Stimulated activated CD4-positive, alpha-beta T cell treated with anti-CD3 and anti-CD28 coated beads, TNF-alpha, amount 100 ng/mL, for 48 hours (primary cell): ENCODE measurements around the gene TAAR8.
"Not testable (repeated sequence)": the region's sequence is repeated elsewhere in the genome, so short reads cannot be mapped to it uniquely, and the experiment has no call there.

Source experiments
- DNase-seq, 3 donors: peaks; one replicate each; pipeline ENCODE4 v3.0.0-alpha.2; 2020; ENCODE audit warnings: low read depth in 3 of 3

Gene TAAR8, protein sequence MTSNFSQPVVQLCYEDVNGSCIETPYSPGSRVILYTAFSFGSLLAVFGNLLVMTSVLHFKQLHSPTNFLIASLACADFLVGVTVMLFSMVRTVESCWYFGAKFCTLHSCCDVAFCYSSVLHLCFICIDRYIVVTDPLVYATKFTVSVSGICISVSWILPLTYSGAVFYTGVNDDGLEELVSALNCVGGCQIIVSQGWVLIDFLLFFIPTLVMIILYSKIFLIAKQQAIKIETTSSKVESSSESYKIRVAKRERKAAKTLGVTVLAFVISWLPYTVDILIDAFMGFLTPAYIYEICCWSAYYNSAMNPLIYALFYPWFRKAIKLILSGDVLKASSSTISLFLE

DNA sequence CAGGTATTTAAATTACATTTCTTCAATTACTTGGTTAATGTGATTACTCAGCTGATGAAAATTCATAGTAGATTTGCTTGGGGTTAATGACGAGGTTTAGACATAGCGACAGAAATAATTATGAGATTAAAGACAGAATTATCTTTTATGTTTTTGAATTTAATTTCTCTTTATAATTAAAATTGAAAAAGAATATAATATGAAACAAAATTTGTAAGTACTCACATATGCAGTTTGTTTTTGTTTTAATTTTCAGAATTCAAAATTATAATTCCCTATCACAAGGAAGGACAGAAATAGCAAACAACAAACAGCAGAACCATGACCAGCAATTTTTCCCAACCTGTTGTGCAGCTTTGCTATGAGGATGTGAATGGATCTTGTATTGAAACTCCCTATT is at the start of gene TAAR8:
TSS of gene TAAR8 (plus strand) at position 301 of the 400 bp plus-strand sequence. CDS start at position 322, 21 bp downstream.
- no peak for DNase-seq

DNA sequence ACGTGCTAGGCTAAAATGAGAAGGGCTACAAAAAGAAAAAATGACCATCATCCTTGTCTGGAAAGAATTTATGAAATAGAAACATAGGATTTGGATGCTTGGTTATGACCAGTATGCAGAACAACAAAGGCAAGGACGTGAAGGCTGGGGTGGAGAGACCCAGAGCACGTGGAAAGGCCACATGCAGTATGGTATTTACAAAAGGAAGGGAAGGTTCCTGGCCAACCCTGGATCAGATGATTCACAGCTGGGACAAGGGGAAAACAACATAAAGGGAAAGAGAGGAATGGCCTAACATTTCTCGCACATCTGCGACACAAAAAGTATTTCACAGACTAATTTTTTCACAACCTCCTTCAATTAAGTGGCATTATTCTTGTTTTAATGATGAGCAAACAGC is 47.7 kb upstream of the TAAR8 start:
- no peak for DNase-seq

DNA sequence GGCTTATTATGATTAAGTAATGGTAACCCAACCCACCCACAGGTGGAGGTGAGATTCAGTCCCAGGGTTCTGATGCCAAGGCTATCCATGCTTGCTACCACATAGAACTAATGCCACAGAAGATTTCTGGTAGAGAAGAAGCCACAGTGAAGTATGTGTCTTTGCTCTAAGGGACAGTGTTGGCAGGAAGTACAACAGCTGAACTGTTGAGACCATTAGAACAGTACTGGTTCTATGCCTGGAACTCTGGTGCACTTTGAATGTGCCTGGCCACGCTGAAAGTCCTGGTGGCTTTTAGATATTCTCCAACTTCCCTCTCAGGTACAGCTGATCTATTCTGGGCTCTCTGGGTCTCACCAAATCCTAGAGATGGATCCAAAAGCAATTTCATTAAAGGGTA is 47.3 kb upstream of the TAAR8 start:
- DNase-seq: no peak

DNA sequence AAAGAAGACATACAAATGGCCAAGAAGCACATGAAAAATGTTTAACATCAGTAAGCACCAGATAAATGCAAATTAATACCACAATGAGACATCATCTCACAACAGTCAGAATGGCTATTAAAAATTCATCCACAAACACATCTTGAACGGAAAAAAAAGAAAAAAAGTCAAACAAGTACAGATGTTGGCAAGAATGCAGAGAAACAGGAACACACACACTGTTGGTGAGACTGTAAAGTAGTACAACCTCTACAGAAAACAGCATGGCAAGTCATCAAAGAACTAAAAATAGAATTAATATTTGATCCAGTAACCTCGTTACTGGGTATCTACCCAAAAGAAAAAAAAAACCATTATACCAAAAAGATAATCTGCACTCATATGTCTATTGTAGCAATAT is 46.0 kb upstream of the TAAR8 start:
- no peak for DNase-seq

DNA sequence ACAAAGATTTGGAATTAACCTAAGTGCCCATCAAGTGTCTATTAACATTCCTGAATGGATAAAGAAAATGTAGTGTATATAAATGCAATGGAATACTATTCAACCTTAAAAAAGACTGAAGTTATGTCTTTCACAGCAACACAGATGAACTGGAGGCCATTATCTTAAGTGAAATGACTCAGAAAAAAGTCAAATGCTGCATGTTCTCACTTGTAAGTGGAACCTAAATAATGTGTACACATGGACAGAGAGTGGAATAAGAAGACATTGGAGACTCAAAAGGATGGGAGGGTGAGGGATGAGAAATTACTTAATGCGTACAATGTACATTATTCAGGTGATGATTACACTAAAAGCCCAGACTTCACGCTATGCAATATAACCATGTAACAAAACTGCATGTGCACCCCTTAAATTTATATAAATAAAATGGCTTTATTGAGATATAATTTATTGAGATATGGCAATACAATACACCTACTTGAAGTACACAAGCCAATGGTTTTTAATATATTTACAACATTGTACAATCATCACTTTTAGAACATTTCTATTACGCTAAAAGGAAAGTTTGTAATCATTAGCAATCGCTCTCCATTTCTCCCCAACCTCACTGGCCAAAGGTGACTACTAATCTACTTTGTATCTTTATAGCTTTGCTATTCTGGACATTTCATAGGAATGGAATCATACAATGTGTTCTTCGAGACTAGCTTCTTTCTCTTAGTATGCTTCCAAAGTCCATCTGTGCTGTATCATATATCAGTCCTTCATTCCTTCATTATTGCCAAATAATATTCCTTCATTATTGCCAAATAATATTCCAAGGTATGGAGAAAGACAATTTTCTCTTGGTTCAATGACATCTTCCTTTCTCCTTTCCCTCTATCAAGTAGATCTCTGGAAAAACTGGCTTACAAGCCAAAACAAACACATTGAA is 45.3 kb upstream of the TAAR8 start:
- no peak for DNase-seq

DNA sequence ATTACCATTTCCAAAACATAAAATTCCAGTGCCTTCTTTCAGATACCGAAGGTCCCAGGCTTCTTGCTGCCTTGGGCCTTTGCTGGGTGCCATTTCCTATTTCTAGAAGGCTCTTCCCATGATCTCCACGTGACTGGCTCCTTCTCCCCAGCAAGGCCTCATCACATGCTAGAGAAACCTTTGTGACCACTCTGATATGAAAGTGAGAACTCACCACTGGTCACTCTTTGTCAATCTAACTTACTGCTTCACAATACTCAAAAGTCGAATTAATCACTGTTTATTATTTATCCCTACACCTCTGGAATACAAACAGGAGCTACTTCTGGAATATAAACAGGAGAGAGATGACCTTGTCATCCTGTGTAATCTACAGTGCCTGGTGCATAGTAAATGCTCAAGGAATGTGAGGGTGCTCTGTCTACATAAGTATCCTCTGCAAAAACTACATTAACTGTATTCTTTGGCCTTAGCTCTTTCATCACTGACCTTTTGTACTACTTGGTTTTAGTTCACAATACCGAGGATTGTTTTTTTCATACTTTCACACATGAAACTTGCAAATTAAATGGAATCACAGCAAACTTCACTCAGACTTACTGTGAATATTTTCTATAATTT is 41.2 kb upstream of the TAAR8 start:
- no peak for DNase-seq

DNA sequence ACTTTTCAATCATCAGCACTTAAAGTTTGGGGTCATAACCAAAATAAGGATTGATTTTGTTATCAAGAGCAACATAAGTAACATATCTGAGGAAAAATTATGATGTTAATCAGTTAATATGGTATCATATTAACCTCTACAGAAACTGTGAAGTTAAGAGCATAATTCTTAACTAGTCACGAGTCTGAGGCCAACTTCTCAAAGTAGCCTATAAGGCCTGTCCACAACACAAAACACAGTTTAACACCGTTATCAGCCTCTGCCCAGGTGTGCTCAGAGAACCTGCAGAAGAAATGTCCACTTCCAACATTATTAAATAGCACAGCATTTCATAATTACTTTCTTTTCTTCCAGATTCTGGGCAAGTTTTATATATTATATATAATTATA is 40.6 kb upstream of the TAAR8 start:
- DNase-seq: no peak

DNA sequence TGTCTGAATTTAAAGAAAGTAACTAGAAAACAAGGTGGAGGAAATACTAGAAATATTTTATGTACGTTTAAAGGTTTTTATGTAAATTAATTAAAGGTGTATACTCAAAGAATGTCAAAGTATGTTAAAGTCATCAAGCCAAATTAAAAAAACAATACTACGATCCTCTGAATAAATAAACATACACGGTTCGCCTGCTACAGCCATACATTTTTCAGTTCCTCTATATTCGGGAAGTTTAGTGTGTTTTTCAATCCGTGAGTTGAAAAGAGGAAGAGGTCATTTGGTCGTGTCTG is 40.2 kb upstream of the TAAR8 start:
- no peak for DNase-seq

DNA sequence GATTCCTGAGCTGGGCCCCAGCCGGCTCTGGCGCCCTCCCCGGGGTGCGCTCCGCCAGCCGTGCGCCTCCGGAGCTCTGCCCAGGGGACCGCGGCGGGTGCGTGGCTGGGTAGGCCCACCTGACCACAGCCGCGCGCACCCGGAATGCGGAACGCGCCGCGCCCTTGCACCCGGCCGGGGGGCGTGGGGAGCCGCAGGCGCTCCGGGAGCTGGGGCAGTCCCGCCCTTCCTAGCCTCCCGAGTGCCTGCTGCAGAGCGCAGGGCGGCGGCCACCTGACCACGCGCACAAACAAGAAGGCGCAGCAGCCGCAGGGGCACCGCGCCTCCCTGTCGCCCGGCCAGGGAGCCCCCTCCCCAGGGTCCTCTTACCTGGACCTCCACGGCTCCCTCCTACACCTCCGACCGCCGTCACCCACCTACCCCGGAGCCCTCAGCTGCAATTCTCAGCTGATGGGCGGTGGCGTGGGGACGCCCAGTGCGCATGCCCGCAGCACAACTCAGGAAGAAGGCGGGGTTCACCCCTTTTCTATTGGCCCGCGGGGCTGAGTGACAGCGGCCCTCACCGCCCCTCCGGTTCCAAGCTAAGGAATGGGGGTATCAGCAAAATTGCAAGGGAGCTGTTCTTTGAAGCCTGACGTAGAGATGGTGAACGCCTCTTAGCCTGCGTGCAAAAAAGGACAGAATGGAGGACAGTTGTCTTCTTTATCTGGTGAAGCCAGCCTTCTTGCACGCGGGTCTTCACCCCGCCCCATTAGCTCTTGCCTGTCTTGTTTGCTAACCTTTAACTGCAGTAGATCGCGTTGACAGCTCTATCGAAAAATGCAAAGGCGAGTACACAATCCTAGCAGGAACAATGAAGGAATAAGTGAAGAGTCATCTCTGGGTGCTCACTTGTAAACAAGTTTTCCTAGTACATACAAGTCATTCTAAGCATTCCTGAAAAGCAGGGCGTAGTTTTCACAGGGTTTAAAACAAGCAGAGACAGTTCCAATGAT is 39.5 kb upstream of the TAAR8 start, which contains the start of gene STX7:
TSS of gene STX7 (minus strand) at position 479 of the 995 bp plus-strand sequence. CDS start 9,586 bp downstream, outside the sequence.
- peak; percentile 61 to 80 (median 77) for DNase-seq

DNA sequence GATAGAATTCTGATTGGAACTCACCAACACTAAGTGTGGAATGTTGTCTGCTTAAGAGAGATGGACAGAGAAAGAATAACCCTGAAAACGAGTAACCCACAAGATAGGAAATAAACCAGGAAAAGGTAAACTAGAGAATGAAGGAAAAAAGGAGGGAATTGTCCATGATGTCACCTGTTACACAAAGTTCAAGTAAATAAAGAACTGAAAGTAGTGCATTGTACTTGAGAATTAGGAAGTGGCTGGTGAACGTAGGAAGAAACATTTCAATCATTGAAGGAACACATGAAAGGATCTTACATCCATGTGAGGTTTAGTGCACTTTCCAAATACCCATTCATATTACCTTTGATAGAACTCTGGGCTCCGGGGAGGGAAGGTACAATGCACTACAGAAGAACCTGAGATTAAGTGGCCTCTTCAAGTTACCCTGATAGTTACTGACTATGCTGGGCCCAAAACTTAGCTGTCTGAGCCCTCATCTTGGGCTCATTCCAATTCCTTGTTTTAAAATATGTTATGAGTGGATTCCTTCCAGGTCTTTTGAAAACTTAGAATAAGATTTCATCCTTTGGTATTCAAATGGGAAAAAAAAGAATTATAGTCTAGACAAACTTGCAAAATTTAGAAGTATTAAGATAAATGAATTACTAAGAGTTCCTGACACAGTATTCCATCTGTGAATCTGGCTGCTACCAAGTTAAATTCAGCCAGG is 38.5 kb upstream of the TAAR8 start:
- no peak for DNase-seq

DNA sequence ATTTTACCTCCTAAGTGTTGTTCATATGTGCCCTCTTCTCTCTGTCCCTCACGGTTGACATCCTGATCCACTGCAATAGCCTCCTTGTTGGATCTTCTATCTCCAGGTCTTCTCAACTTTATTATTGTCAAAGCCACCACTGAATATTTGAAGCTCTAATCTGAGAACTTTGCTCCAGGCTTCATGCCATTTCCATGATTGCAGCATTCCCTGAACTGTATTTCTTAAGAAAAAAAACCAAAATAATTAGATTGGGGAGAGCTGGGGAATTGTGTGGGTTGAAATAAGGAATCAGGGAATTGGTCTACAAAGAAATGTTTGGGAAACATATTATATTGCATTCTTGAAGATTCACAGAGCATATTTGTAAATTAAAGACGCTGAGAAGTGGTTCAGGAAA is 37.1 kb upstream of the TAAR8 start:
- no peak for DNase-seq

DNA sequence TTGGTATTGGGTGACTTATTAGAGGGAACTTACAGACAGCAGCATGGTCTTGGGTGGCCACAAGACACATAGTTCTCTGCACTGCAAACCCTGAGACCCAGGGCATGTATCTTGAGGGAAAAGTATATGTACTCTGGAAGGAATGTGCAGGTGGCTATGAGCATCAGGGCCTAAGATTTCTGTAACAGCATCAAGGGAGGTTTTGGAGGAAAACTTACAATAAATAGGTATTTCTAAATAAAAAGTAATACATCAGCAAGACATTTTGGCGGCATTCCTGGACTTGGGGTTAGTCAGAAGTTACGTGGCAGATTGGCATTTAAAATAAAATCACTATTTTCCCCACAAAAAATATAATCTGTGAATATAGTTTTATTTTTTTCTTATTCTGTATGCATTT is 31.5 kb upstream of the TAAR8 start:
- no peak for DNase-seq

DNA sequence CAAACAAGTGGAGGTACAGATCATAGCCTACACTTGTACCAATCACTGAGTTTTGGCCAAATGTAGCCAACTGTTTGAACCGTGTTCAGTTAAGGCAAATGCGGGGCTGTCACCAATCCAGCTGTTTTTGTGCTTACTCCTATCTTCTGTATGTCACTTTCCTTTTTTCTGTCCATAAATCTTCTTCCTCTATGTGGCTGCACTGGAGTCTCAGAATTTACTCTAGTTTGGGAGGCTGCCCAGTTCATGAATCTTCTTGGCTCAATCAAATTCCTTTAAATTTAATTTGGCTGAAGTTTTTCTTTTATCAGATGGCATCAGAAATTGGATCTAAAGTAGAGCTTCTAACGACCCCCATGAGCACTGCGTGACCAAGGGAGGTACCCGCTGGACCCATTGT is 27.8 kb upstream of the TAAR8 start:
- DNase-seq: no peak

DNA sequence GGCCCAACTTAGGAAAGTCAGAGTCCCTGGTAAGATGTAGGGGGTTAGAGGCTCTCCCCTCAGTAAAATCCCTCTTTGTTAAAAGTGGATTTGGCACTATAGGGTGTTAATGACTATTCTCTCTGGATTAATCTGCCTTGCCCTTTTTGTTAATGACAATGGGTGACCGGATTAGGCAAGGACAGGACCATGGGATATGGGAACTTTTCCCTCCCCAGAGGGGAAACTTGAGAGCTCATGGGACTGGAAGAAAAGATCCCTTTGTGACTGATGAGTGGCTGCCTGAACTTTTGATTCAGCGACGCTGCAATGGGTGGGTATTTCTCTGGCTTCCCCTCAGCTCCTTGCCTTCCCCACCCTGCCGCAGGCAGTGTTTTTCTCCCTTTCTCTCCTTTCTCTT is 26.6 kb upstream of the TAAR8 start:
- no peak for DNase-seq

DNA sequence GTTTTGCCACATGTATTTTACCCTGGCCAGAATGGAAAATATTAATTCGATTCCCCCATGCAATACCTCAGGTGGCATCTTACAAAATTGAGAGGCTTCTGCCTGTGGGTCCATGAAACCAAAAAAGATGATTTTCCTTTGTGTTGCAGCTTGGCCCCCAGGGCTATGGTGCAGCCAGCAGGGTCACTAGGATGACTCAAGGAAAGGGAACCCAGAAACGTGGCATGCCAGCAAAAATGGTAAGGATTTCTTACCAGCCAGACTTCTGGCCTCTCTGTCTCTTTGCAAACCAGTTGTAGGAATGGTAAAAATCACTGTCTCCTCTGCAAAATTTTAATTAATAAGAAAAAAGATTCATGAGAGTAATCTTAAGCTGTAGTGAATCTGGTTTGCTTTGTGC is 26.0 kb upstream of the TAAR8 start:
- DNase-seq: no peak

DNA sequence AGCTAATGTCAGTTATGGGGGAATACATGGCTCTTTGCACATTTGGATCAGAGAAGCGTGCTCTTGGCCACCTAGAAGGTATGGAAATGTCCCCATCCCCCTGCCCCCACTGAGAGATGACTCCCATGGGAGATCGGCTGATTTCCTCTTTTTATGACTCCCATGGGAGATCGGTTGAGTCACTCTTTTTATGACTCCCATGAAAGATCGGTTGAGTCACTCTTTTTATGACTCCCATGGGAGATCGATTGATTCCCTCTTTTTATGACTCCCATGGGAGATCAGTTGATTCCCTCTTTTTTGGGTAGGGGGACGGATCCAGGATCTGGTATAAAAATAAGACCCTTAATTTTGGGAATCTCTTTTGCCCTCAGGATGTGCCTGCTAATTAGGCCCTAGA is 24.7 kb upstream of the TAAR8 start:
- no peak for DNase-seq

DNA sequence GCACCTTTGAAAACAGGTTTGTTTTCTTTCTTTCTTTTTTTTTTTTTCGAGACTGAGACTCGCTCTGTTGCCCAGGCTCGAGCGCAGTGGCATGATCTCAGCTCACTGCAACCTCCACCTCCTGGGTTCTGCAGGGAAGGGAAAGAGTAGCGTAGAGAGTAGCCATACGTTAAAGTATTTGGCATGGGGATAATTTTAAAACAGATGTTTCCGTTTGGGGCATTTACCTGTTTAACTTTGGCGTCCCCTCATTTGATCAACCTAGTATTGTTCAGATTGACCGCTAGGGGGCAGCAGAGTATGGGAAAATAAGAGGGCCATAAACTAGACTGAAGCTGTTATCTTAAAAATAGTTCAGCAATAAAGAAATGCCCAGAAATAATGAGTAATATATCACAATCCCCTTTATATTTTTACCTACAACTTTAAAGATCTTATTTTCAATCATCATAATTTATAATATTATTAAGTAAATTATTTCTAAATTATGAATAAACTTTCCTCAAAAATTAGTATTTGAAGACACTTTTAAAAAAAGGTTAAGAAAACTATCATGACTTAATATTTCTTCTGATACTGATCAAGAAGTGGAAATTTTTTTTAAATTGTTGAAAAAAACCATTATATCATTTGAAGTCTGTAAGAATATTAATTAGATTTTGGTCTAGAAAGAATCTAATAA is 22.0 kb upstream of the TAAR8 start:
- DNase-seq: peak; percentile 17 to 68 (median 65)

DNA sequence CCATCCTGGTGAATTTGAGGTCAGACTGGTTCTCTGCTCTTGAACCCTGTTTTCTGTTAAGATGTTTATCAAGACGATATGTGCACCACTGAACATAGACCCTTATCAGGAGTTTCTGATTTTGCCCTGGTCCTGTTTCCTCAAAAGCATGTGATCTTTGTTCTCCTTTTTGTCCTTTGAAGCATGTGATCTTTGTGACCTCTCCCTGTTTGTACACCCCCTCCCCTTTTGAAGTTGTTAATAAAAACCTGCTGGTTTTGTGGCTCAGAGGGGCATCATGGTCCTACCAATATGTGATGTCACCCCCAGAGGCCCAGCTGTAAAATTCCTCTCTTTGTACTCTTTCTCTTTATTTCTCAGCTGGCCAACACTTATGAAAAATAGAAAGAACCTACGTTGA is 17.9 kb upstream of the TAAR8 start:
- DNase-seq: not testable (repeated sequence)

DNA sequence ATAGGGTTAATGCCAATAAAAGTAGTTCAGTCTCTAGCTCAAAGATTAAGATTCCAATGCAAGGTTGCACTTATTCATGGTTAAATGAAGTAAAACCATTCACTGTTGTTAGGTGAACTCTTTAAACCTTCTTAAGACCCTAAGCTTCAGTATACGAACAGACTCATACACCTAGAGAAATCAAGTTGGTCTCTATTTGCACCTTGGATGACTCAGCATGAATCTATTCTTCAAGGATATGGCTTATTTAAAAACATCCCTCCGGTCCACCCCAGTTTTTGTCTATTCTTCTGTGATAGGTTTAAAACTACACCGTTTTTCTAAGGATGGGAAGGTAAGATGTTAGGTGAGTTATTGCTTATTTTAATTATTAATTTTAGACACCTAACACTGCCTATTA is 15.3 kb upstream of the TAAR8 start:
- no peak for DNase-seq

DNA sequence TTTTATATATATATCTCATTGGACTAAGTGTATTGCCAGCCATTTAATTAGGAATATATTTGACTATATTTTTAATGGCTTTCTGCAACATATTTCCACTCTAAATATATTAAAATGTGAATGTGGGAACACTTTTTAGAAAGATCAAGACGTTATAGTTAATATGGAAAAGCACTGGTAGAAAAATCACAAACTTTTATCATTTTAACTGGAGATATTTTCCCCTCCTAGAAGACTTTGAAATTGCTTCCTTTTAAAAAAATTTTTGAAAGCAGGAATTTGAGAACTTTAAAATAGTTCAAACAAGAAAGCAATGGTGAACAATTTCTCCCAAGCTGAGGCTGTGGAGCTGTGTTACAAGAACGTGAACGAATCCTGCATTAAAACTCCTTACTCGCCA is 14.5 kb upstream of the TAAR8 start, which contains the start of gene TAAR9:
TSS of gene TAAR9 (plus strand) at position 301 of the 400 bp plus-strand sequence. CDS start at position 314, 13 bp downstream.
- no peak for DNase-seq
